GM21576 (cell line): ENCODE results near the gene THAP7.
"Not testable (repeated sequence)": the region's sequence is repeated elsewhere in the genome, so short reads cannot be mapped to it uniquely, and the experiment has no call there.

Source experiments
- ATAC-seq: cut with Tn5 transposase; IDR thresholded peaks from one replicate; pipeline ENCODE4 v1.9.1; 2021; ENCODE audit warnings: mild to moderate bottlenecking, moderate library complexity; ENCODE audit not compliant: unreplicated experiment

The THAP7 gene

DNA sequence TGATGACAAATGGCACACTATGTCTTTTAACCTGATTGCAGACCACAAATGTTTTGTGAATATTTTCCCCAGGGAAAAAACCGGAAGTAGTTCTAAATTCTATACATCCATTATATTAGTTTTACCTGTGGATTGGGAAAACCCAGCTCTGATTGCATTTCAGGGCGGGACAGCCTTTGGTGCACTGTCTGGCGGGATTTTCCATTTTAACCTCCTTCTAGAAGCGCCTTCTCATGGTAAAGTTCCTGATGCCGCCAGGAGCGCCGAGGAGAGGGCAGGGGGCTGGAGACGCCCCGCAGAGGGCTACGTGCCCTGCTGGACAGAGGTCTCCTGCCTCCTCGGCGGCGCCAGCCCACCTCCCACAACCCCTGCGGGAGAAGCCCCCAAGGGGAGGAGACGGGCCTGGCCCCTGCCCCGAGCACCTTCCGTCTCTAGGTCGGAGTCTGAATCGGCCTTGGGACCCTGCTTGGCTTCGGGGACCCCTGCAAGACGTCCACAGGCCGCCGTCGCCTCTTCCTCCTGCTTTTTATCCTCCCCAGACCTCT, 11.8 kb upstream of the THAP7 start:
- ATAC-seq, result no peak

DNA sequence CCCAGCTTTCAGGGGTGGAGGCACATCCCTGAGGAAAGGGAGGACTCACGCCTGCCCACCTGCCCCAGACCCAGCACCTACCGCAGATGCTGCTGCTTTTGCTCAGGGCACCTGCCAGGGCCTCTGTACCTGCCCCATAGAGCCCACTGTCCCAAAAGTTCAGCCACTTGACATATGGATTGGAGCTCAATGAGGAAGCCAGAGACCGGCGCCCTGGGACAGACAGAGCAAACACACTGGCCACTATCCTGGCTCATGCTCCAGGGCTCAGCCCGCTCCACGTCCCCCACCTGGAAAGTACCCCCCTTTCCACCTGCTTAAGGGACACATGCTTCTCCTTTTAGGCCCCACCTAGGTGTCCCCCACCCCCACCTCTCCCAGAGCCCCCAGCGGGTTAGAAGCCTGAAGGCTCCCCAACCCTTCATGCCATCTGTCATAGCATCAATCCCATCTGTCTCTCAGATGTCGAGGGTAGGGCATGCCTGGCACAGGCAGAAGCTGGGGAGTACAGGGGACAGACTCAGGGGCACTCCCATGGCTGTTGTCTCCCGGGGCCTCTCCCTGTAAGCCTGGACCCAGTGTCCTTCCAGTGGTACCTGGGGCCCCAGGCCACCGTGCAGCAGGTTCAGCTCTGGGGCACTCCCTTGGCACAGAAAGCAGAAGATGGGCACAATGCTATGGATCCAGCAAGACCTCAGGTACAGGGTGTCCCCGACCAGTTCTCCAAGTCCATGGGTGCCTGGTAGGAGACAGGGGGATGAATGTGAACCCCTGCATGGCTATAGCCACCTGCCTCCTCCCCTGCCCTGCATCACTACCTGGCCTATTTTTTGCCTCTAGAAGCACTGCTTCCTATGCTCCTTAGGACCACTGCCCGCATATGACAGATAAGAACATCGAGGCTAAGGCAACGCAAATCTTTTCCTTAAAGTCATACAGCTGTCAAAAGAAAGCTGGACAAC, 10.8 kb upstream of the THAP7 start:
- no peak for ATAC-seq

DNA sequence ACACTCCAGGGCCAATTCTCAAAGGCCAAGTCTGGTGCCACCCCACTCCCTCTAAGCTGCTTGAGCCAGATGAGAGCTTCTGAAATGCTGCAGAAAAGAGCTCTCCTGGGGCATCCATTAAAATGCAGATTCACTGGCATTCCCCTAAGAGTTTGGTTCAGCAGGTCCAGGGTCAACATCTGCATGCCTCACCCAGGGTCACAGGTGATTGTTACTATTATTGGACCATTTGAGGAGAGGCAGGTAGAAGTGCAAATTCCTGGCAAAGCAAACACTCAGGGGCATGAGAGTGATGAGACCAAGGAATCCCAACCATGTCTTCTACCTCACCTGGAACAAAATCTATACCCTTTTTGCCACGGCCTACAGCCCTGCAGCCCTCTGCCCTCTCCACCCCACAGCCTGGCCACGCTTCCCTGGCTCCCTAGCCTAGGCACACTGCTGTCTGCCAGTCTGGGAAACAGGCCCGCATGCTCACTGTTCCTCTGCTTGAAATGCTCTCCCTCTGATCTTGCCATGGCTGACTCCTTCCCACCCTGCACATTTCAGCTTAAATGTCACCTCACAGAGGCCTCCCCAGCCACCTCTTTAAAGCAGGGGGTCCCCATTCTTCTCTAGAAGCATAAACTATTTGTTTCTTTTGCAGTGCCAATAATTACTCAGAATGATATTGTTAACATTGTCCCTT, 8.7 kb upstream of the THAP7 start:
- ATAC-seq, result no peak

DNA sequence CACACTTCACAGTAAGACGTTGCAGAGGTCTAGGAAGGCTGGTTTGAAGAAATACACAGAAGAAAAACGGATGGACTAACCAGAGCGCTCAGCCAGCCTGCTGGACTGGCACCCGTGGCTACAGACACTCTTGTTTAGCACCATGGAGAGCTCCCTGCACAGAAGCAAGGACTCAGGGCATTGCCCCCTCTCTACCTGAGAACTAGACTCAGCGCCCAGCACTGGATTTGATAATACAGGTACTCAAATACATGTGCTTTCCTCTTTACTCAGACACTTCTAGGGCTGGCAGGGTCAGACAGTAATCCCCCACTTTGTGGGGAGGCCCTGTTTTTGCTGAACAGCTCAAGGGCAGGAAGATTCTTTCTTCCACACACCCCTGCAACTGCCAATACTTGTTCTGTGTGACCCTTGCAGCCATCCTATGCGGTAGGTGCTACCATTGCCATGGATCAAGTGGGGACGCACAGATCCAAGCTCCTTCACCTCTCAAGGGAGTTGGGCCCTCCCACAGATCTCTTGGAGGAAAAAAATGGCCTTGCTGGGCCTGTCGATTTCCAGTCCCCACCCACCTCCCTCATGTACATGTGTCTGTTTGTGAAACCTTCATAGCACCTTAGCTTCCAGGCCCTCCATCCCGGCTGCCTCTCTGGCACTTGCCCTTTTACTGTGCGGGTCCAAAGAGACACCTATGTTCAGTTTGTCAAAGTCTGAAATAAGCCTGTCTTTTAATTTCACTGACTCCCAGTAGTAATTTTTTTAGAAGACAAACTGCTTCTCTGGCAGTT, 7.9 kb upstream of the THAP7 start:
- ATAC-seq, result no peak

DNA sequence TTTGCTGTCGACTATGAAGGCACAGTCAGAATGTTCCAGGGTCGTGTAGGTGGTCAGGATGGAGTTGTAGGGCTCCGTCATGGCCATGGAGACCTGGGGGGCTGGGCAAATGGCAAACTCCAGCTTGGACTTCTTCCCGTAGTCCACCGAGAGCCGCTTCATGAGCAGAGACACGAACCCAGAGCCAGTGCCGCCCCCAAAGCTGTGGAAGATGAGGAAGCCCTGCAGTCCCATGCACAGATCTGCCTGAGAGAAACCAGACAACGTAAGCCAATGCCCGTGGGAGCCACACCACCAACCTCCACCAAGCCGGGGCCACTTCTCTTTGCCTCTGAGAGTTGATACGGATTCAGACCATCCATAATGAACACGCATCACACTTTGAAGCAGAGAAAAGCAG, 7.3 kb upstream of the THAP7 start:
- not testable (repeated sequence) for ATAC-seq

DNA sequence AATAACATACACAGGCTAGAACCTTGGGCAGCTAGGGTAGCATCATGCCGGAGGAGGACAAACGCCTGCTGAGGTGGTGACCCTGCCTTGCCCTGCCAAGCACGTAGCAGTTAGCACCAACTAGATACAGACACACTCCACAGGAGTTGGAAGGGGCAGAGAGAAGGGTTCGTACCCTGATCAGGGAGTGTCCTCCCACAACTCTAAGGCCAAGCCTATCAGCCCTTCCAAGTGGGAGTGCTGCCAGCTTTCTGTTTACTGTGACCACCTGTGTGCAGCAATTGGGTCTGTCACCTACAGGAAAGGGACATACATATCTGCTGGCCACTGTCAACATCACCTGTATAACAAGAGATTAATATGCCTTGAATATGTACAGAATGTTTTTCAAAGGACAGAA, 1.9 kb upstream of the THAP7 start:
- no peak for ATAC-seq

DNA sequence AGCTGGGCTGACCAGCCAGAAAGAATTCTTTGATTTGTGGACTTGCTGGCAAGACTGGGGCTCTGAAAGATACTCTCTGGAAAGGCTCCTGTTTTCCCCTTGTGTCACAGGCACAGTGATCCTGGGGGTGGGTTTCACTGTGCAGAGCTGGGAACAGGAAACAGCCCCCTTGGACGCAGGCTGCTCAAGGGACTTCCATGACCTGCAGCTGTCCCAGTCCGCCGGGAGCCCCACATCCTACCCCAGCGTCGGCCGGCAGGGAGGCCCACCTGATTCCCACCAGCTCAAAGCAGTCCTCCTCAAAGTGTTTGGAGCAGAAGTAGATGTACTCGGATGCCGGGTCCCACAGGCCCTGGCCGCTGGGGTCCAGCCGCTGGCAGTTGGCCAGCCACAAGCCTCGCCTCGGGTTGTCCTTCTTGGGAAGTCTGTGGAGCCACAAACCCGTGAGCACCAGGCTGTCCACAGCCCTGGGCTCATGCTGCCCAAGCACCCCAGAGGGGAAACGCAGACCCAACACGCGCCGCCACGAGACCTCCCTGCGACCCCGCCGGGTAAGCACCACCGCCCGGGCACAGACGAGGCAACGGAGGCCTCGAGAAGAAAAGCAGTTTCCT, 824 bp downstream of the THAP7 start:
- ATAC-seq, result no peak

DNA sequence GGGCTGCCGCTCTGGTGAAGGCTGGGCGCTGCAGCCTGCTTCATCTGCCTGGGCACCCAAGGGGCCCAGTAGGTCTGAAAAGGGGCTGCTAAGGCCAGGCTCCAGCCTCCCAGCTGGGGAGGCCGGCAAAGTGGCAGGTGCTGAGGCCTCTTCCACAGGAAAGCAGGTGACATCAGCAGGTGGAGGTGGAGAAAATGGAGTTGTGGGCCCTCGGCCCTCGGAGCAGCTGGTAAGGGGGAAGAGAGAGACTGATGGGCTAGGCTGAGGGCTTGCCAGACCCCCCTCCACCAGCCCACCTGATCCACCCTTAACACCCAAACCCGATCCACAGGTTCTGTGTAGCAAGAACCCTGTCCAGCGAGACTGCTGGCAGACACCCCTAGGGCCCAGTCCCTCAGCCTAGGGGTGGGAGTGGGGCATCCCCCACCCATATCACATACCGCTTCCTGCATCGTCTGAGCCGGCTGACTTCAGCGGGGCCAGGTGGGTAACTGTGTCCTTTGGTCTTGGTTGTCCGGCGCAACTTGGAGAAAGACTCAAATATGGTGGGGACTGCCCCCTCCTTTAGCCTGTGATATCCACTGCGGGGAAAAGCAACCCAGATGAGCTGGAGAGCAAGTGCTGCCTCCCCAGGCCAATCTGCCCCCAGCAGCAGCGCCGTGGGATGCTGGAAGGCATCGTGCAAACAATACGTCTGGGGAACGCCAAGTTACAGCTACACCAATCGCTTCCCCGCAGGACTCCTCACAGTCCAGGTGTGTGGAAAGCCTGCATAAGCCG, 1.5 kb downstream of the THAP7 start:
- no peak for ATAC-seq

DNA sequence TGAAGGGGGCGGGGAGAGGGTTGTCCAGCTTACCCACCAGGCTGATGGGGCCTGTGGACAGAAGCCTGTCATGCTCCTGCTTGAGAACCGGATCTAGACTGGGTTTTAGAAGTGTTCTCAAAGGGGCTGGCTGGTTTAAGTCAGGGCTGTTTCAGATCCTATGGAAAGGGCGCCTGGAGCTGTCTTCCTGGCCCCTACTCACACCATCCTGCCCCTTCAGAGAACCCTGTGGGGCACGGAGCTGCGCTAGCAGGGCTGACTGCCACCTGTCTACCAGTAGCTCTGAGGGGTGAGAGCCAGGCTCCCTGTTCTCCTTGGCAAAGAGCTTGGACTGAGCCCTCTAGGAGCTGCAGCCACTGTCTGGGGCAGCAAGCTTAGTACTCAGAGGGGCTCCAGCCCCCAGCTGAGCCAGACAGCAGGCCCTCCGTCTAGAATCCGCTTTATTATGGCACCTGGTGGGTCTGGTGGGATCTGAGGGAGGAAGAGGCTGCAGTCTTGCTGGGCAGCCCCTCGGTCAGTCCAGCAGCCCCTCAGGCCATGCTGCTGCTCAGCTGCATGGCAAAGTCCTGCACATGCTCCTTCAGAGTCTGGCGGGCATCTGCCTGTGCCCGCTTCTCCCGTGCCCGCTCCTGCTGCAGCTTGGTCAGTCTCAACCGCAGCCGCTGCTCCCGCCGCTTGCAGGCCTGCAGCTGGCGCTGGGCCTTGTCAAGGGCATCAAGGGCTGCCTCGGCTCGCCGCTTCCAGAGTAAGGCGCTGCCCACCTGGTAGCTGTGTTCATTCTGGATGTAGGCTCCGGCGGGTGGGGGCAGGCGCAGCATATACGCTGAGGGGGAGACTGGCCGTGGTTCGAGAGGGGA, 2.3 kb downstream of the THAP7 start:
- ATAC-seq, result no peak

DNA sequence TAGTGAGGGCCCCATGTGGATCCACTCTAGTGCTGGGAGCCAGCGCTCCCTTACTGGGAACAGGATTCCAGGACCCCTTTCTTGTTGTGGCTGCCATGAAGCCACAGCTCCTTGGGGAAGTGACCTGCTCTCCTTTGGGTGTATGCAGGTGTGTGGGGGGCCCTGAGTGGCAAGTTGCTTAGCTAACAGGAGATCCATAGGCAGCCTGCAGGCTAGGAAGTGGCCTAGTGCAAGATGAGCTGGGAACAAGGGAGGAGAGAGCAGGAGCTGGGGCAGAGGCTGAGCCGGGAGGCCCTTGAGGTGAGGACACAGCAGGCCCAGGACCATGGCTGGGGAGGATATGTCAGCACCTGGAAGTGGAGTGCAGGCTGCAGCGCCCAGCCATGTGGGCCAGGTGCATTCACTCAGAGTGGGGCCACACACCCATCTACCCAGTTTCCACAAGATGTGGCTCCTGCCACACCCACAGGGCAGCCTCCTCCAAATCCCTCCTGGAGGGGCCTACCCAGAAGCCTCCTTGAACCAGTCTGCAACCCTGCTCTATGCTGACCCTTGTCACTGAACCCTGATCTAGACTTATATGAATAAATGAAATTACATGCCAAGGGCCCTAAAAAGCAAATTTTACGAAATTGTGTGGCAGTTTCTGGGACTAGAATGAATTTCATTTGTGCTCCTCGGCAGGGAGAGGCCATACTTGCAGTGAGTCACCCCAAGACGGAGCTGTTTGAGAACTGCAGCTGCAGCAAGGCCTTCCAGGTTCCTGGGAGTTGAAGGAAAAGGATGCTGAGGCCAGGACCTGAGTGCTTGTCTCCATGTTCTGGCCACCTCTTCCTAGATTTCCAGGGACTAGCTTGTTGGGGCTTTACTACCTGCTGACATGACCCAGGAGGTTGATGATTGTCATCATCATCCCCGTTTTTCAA, 3.2 kb downstream of the THAP7 start:
- ATAC-seq, result no peak

DNA sequence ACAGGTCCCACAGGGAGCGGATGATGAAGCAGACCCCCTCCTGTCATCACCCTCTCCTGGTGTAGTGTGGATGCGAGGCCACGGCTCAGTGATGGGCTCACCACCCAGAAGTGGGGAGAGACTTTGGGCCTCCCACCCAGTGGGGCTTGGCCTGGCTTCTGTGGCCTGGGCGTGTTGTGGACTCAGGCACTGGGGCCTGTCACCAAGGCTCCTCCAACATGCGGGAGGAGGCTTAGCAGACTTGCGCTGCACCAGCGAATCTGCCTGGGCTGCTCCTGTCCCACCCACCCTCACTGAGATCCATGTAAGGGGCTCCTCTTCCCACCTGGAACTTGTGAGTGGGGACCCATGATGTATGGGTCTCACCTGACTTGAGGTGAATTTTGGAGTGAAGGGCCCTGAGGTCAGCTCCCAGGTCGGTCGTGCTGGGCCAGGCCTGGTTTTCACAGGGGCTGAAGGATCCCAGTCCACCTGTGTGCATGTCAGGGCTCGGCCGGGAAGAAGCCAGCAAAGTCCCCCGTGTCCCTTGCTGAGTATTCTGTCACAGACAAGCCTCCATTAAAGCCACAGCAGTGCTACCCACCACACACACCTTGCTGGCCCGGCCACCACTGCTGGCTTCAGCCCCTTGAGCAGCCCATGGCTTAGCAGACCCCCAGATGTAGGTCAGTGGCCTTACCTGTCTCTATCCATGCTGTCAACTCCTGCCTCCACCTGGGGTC, 4.2 kb downstream of the THAP7 start:
- ATAC-seq, result no peak

DNA sequence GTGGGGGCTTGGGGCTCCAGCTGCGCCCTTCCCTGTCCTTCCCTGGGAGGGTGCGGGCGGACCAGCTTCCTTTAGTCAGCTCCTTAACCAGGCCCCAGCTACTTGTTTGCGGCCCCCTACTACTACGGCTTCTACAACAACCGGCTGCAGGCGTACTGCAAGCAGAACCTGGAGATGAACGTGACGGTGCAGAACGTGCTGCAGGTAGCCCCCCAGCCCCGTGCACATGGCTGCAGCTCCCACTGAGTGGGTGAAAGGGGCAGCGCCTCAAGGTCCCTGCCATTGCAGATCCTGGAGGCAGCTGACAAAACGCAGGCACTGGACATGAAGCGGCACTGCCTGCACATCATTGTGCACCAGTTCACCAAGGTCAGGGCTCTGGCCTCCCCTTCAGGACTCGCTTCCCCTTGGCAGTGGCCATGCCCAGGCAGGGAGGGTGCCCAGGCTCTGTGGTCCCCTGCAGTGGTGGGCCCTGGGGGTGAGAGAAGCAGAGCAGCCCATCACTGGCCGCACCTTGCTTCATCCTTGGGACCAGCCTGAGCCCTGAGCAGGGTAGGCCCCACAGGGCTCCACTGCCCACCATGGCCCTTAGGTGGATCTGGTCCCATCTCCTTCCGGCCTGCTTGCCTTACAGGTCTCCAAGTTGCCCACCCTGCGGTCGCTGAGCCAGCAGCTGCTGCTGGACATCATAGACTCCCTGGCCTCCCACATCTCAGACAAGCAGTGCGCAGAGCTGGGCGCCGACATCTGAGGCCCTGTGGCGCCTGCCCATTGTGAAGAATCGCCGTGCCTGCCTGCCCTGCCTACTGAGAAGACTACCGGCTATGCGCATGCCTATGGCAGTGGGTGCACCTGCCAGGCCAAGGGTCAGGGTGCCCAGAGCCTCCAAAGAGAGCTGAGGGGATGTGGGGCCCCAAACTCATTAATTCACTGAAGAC, 5.1 kb downstream of the THAP7 start:
- ATAC-seq, result no peak

DNA sequence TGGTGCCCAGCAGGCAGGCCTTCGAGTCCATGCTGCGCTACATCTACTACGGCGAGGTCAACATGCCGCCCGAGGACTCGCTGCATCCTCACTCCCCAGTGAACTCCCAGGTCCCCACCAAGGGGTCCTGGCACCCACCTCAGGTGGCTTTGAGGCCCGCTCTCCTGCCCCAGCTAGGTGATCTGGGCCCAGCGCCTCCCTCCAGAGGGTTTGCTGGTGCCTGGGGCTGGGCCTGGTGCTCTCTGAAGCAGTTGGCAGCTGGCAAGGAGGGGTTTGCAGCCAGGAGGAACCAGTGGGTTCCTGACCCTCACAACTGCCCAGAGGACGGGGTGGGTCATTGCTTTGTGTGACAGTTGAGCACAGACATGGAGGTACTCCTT, 5.9 kb downstream of the THAP7 start:
- ATAC-seq, result no peak

DNA sequence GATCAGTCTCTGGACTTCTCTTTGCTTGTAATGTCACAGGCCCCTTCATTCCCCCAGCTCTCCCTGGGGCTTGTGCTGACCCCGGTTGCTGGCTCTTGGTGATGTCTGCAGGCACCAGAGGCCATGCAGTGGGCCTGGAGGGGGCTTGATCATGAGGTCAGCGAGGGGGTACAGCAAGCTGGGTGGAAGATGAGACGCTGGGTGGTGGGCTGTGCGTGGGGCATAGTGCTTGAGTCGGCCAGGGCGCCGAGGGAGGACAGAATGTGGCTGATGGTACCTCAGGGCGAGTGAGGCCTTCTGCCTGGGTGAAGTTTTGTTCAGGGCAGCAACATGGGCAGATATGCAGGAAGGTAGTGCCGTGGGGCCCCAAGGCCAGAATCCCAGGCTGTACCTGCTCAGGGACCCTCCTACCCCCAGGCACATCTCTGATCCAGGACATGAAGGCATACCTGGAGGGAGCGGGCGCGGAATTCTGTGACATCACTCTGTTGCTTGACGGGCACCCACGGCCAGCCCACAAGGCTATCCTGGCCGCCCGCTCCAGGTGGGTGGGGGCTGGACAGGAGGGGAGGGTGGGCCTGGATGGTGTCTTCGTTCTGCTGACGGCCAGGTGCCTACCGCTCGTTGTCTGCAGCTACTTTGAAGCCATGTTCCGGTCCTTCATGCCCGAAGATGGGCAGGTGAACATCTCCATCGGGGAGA, 6.4 kb downstream of the THAP7 start:
- ATAC-seq, result no peak

DNA sequence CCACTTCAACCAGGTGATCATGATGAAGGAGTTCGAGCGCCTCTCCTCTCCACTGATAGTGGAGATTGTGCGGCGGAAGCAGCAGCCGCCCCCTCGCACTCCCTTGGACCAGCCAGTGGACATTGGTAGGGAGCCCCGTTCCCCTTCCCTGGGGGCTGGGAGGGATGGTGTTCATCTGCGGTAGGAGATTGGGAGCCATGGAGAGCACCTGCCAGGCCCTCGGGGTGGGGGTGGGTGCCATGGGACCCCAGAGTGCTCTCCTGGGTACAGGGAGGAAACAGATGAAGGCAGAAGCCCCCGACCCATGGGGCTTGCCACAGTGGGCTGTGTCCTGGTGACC, 7.0 kb downstream of the THAP7 start:
- ATAC-seq, result no peak
